HG03039 (cell line): ENCODE results near the gene KDM4E.
"Not testable (repeated sequence)": the region's sequence is repeated elsewhere in the genome, so short reads cannot be mapped to it uniquely, and the experiment has no call there.

Experiments used
- ATAC-seq: cut with Tn5 transposase; IDR thresholded peaks from one replicate; pipeline ENCODE4 v1.9.1; 2021; ENCODE audit warnings: mild to moderate bottlenecking, moderate library complexity; ENCODE audit not compliant: unreplicated experiment

Gene KDM4E

DNA sequence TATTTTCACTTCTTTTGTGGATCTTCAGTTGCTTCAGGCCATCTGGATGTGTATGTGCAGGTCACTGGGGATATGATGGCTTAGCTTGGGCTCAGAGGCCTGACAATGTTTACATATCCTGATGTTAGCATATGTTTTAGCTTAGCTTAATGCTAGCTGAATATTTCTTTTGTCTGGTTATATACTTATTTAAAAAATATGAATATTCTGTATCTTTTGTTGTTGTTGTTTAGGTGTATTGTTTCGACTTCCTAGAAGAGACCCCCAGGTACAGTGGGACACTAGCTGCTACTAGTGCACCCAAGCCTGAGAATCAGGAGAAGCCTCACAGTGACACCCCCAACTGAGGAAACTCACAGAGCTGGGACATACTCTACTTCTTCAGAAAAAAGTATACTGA is at the start of gene KDM4E:
TSS of gene KDM4E (plus strand) at position 301 of the 400 bp plus-strand sequence. CDS start 300 bp downstream, outside the sequence.
- no peak for ATAC-seq

GRCh38 chr11:94975599-94975998 is 49.5 kb upstream of the KDM4E start:
- ATAC-seq = no peak

DNA sequence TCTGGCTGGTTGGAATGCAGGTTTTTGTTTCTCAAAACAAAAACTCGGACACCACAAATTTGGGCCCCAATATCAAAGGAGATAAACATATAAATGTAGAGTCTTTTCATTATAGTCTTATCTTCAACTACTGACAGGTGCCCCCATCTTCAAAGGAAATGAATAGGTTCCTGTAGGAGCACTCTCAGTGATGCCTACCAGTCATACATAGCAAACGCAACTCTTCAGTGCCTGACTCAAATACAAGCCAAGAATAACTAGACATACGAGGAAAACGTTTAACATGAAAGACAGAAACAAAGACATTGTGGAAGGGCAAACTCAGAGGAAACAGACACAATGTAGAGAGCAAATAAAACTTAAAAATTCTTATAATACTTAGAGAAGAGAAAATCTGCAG is 37.7 kb upstream of the KDM4E start:
- no peak for ATAC-seq

DNA sequence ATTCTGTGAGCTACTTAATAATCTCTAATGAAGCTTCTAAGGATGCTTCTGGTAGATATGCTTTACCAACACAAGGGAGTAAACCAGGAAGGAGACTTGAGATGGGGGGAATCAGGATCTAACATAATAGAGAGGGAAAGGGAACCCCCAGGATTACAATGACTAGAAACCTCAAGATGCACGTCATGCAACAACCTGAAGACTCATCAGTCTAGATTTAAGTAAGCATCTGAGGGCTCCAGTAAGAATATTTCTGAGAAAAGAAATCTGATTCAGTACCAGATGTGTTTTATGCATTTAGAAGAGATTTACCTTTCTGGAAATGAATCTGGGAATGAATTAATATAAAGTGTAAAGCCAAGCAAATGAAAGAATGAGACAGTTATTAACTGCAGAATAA is 36.3 kb upstream of the KDM4E start:
- no peak for ATAC-seq

GRCh38 chr11:94993400-94993943 is 31.6 kb upstream of the KDM4E start:
- no peak for ATAC-seq

GRCh38 chr11:94997437-94997836 is 27.6 kb upstream of the KDM4E start:
- ATAC-seq = no peak

- no peak for ATAC-seq
Measured at GRCh38 chr11:94998285-94998684, 26.8 kb upstream of the KDM4E start.

GRCh38 chr11:95003716-95004115 is 21.3 kb upstream of the KDM4E start:
- ATAC-seq = no peak

DNA sequence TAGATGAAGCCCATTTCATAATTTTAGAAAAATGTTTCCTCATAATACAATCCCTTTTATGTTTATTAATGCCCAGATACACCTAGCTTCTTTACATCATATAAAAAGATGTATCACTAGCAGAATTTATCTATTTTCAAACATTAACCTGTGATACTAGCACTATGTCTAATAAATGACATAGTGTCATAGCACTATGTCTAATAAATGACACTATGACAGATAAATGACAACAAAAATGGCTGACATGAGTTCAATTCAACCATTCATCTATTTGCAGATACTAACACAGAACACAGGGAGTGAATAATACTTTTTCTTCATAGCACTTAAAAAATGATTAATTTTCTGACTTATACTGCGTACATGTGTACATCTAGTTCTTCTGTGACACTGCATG is 19.4 kb upstream of the KDM4E start:
- no peak for ATAC-seq

DNA sequence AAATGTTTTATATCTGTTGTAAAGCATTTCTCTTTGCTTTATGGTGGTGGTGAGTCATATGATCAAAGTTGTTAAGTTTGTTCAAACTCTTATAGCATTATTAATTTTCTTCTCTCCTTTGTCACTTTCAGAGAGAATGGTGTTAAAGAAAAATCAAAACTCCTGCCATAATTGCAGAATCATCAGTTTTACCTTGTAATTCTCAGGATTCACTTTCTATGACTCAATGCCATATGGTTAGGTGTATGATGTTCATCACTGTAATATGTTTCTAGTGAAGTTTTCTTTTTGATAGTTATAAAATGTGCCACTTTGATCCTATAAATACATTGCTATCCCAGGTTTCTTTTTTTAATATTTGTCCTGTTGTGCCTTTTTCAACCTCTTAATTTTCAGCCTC is 13.7 kb upstream of the KDM4E start:
- ATAC-seq = no peak

DNA sequence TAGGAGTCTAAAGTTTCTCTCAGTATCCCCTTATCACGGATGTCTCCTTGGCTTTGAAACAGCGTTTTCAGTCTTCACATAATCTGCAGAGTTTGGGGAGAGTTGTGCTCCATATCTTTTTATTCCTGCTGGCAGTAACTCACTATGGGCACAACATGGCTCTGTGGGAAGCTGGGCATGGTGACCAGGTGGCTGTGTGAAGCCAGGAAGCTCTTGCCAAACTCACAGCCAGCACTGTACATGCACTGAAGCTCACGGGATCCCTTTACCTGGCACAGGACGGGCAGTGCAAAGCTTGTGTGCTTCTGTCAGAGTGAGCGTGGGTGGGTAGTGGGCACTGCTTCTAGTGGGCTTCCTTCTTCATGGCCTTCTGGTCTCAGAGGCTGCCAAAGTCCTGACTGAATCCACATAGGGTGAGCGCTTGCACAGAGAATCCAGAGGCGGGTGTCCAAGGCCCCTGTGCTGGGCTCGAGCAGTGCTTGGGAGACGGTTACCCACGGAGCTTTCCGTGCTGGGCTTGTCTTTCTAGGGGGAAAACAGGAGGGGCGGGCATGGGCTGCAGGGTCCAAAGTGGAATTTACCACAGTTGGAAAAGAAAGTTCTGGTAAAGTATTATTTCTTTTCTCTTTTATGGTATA is 10.8 kb upstream of the KDM4E start:
- ATAC-seq = no peak

DNA sequence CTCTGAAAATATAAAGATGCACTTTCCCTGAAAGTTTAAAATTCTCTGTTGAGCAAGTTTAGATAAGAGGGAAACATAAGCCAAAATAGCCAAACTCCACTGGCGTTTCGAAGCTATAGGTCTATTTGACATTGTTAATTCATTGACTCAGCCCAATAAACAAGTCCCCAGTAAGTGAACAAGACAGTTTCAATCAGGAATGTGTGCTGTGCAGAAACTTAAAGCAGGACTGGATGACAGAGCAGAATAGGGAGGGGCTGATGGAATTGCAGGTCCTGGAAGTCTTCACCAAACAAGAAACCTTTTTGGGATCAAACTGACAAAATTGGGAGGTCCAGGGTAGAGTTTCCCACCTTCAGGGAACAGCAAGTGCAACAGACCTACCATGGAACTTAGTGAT is 8.9 kb upstream of the KDM4E start:
- no peak for ATAC-seq

- not testable (repeated sequence) for ATAC-seq
Measured at GRCh38 chr11:95021468-95021867, 3.6 kb upstream of the KDM4E start.

GRCh38 chr11:95025594-95025993 is 536 bp downstream of the KDM4E start:
- ATAC-seq = not testable (repeated sequence)

GRCh38 chr11:95028357-95028756 is 3.3 kb downstream of the KDM4E start:
- ATAC-seq = no peak

GRCh38 chr11:95033051-95033450 is 8.0 kb downstream of the KDM4E start:
- no peak for ATAC-seq

- ATAC-seq = no peak
Measured at GRCh38 chr11:95035316-95035715, 10.3 kb downstream of the KDM4E start.

- not testable (repeated sequence) for ATAC-seq
Measured at GRCh38 chr11:95037356-95038035, 12.4 kb downstream of the KDM4E start.

DNA sequence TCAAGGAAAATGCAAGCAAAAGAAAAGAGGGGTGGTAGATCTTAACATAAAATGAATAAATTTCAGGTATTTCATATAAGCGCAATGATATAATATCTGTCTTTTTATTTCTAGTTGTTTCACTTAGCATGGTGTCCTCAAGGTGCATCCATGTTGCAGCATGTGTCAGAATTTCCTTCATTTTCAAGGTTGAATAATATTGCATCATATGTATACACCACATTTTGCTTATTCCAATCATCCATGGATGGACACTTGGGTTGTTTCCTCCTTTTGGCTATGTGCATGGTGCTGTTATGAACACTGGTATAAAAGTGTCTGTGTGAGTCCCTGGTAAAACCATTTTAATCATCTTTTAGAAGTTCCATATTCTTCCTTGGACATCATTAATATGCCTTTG is 17.2 kb downstream of the KDM4E start:
- no peak for ATAC-seq

DNA sequence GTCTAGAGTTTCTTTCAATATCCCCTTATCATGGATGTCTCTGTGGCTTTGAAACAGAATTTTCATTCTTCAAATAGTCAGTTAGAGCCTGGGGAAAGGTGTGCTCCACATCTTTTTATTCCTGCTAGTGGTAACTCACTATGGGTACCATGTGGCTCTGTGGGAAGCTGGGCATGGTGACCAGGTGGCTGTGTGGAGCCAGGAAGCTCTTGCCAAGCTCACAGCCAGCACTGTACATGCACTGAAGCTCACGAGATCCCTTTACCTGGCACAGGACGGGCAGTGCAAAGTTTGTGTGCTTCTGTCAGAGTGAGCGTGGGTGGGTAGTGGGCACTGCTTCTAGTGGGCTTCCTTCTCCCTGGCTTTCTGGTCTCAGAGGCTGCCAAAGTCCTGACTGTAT is 17.8 kb downstream of the KDM4E start:
- no peak for ATAC-seq

GRCh38 chr11:95044010-95044409 is 19.0 kb downstream of the KDM4E start:
- no peak for ATAC-seq

DNA sequence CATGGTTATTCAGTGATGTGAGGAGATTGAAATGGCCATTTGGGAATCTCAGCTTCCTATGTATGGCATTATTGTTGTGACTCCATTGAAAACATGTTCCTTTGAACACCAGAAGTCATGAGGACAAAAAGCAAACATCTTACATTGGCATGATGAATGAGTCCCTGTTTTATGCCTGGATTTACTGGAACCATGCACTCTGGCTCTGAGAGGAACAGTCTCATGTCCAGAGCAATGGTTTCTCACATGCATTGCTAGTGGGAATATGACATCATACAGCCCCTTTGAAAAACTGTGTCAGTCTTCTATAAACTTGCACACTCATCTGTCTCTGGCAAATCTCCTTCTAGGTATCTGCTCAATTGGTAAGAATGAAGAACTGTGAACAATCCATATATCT is 20.8 kb downstream of the KDM4E start:
- no peak for ATAC-seq
